Right atrium auricular region (tissue), 2 donors: Measurements from ENCODE around the gene SFXN1. TPM values are rescaled to one million over a fixed set of nuclear protein-coding genes. Genes with fewer than 3 reads are reported as not detected.
"Not testable (repeated sequence)": the region's sequence is repeated elsewhere in the genome, so short reads cannot be mapped to it uniquely, and the experiment has no call there.

Experiments
- DNase-seq: peaks from one replicate; pipeline ENCODE4 v3.0.0-alpha.2; 2019; ENCODE audit warnings: low spot score
- H3K27ac ChIP-seq, 2 donors: fragments of 200-600 bp; sonication (generic); 1 replicate in 1 of 2; 2 replicates in 1 of 2; pipeline ENCODE4 v1.5.1; 2016 to 2019
- H3K27me3 ChIP-seq, 2 donors: fragments of 200-600 bp; sonication (generic); one replicate each; pipeline versions ENCODE4 v1.5.1 to v1.6.0; 2017 to 2019
- H3K36me3 ChIP-seq: fragments of 200-600 bp; sonication (generic); one replicate; pipeline ENCODE4 v1.5.1; 2016
- H3K4me1 ChIP-seq, 2 donors: fragments of 200-600 bp; sonication (generic); one replicate each; pipeline versions ENCODE4 v1.5.1 to v1.6.0; 2017 to 2019
- H3K4me3 ChIP-seq, 2 donors: fragments of 200-600 bp; sonication (generic); 1 replicate in 1 of 2; 2 replicates in 1 of 2; pipeline ENCODE4 v1.5.1; 2017 to 2019; ENCODE audit warnings: mild to moderate bottlenecking in 1 of 2, moderate library complexity in 1 of 2
- H3K9me3 ChIP-seq, 2 donors: fragments of 200-600 bp; sonication (generic); one replicate each; pipeline ENCODE4 v1.5.1; 2019
- CTCF ChIP-seq, 2 donors: fragments of 200-600 bp; sonication (generic); IDR thresholded peaks; one replicate each; pipeline ENCODE4 v1.5.1; 2019; ENCODE audit warnings: antibody characterized with exemption in 2 of 2
- total RNA-seq, 2 donors: library from RNA; depleted of rRNA; stranded (reverse); fragments of >200 nt; gene quantifications; one replicate each; pipeline ENCODE4 v1.1.0, GENCODE V29; 2016

SFXN1 gene
- total RNA-seq, 2 donors from 2014 or later = 23.3 to 33.0 TPM

- Histone ChIP-seq H3K27ac (no peak within 1 kb of the TSS), H3K27me3 (peaks cover 3 to 12% of the 10 kb centered on the region in 2 donors), H3K4me1 (peaks cover 0 to 17% of the 10 kb centered on the region in 2 donors), H3K36me3 (no peaks in the 10 kb centered on the region), H3K9me3 (no peaks in the 10 kb centered on the region), H3K4me3 (peak within 1 kb of the TSS in 1 of 2 donors; percentile 40)
- peak; percentile 43 to 80 for TF ChIP-seq CTCF (IDR thresholded peaks at IDR 0.05)
- DNase-seq = no peak
These were observed 34.1 kb upstream of the SFXN1 start, which contains the start of gene DRD1 for GRCh38 chr5:175444060-175444904. Gene DRD1 (minus strand): TSS chr5:175444182. CDS start chr5:175443099, 1,083 bp downstream.

GRCh38 chr5:175444905-175445456 lies 33.4 kb upstream of the SFXN1 start:
- DNase-seq = no peak
- Histone ChIP-seq H3K4me1 (peaks cover 0 to 17% of the 10 kb centered on the region in 2 donors), H3K27me3 (peaks cover 3 to 12% of the 10 kb centered on the region in 2 donors), H3K36me3 (no peaks in the 10 kb centered on the region), H3K27ac (no peak overlapping the region), H3K9me3 (no peaks in the 10 kb centered on the region), H3K4me3 (peak overlapping the region in 1 of 2 donors; percentile 40)
- TF ChIP-seq CTCF (IDR thresholded peaks at IDR 0.05) = peak in 1 of 2 donors; percentile 17

- not testable (repeated sequence) for H3K9me3 ChIP-seq, H3K36me3 ChIP-seq, H3K27ac ChIP-seq, DNase-seq, H3K4me3 ChIP-seq
- Histone ChIP-seq H3K27me3 (peaks cover 3 to 12% of the 10 kb centered on the region in 2 donors), H3K4me1 (peaks cover 0 to 17% of the 10 kb centered on the region in 2 donors)
These were observed 32.0 kb upstream of the SFXN1 start for GRCh38 chr5:175446378-175446777.

- Histone ChIP-seq H3K4me3 (no peak overlapping the region), H3K27ac (no peak overlapping the region), H3K4me1 (peaks cover 0 to 17% of the 10 kb centered on the region in 2 donors), H3K27me3 (peaks cover 3 to 12% of the 10 kb centered on the region in 2 donors), H3K36me3 (no peaks in the 10 kb centered on the region), H3K9me3 (no peaks in the 10 kb centered on the region)
- no peak for DNase-seq
- no peak for TF ChIP-seq CTCF (IDR thresholded peaks at IDR 0.05)
These were observed 30.8 kb upstream of the SFXN1 start for GRCh38 chr5:175447571-175447970.

GRCh38 chr5:175448276-175448675 lies 30.1 kb upstream of the SFXN1 start:
- Histone ChIP-seq H3K4me3 (no peak overlapping the region), H3K36me3 (no peaks in the 10 kb centered on the region), H3K27me3 (peaks cover 3 to 12% of the 10 kb centered on the region in 2 donors), H3K4me1 (peaks cover 0 to 17% of the 10 kb centered on the region in 2 donors), H3K27ac (no peak overlapping the region), H3K9me3 (no peaks in the 10 kb centered on the region)
- TF ChIP-seq CTCF (IDR thresholded peaks at IDR 0.05) = no peak
- DNase-seq = no peak

GRCh38 chr5:175452166-175452565 lies 26.2 kb upstream of the SFXN1 start:
- H3K27me3 ChIP-seq = no peaks in the 10 kb centered on the region

GRCh38 chr5:175454338-175454737 lies 24.0 kb upstream of the SFXN1 start:
- not testable (repeated sequence) for H3K27me3 ChIP-seq, H3K9me3 ChIP-seq, H3K27ac ChIP-seq, H3K4me1 ChIP-seq, H3K4me3 ChIP-seq, H3K36me3 ChIP-seq, DNase-seq

More at GRCh38 chr5:175452166-175452565, 26.2 kb upstream of the SFXN1 start:
- Histone ChIP-seq H3K27ac (no peak overlapping the region), H3K36me3 (no peaks in the 10 kb centered on the region), H3K4me1 (no peaks in the 10 kb centered on the region), H3K9me3 (no peaks in the 10 kb centered on the region), H3K4me3 (no peak overlapping the region)
- DNase-seq = no peak
- TF ChIP-seq CTCF (IDR thresholded peaks at IDR 0.05) = no peak
